ENCODE measurements around the gene CGB1.
"Not testable (repeated sequence)": the region's sequence is repeated elsewhere in the genome, so short reads cannot be mapped to it uniquely, and the experiment has no call there.

The CGB1 gene

GRCh38 chr19:49061445-49061844, 24.8 kb upstream of the CGB1 start:
- no peak for DNase-seq
- peaks cover 10% of the 10 kb centered on the region for H3K27me3 ChIP-seq
- H3K9me3 ChIP-seq, result no peaks in the 10 kb centered on the region
- no peak for TF ChIP-seq CTCF (IDR thresholded peaks at IDR 0.05; ENCODE audit: low read depth, low read length)
- no peaks in the 10 kb centered on the region for H3K36me3 ChIP-seq
- H3K4me3 ChIP-seq (ENCODE audit: low read depth, low read length), result no peak overlapping the region
- H3K4me1 ChIP-seq, result peaks cover 13% of the 10 kb centered on the region; the same call in 1 of the 2 replicates

GRCh38 chr19:49061000-49061399, 24.3 kb upstream of the CGB1 start:
- H3K4me1 ChIP-seq, result peaks cover 15% of the 10 kb centered on the region
- H3K9me3 ChIP-seq, result no peaks in the 10 kb centered on the region
- TF ChIP-seq CTCF (IDR thresholded peaks at IDR 0.05; ENCODE audit: low read depth, low read length), result no peak
- no peak for DNase-seq
- H3K36me3 ChIP-seq, result no peaks in the 10 kb centered on the region
- peaks cover 14% of the 10 kb centered on the region for H3K27me3 ChIP-seq
- H3K4me3 ChIP-seq (ENCODE audit: low read depth, low read length), result no peak overlapping the region

- Histone ChIP-seq H3K4me1 (peaks cover 12% of the 10 kb centered on the region), H3K36me3 (no peaks in the 10 kb centered on the region), H3K4me3 (ENCODE audit: low read depth, low read length) (no peak overlapping the region), H3K27me3 (peaks cover 16% of the 10 kb centered on the region), H3K9me3 (no peaks in the 10 kb centered on the region)
- no peak for DNase-seq
- TF ChIP-seq CTCF (IDR thresholded peaks at IDR 0.05; ENCODE audit: low read depth, low read length), result no peak
Measured at GRCh38 chr19:49059053-49059452, 22.4 kb upstream of the CGB1 start.

- peaks cover 16% of the 10 kb centered on the region for H3K27me3 ChIP-seq
- peak; percentile 64 for DNase-seq
- H3K9me3 ChIP-seq, result no peaks in the 10 kb centered on the region
Measured at GRCh38 chr19:49058562-49058961, 21.9 kb upstream of the CGB1 start.

GRCh38 chr19:49057636-49058234, 21.0 kb upstream of the CGB1 start, which contains the start of gene CGB7:
Gene CGB7 (minus strand): TSS chr19:49057749. CDS start chr19:49055375, 2,374 bp downstream.
- H3K27me3 ChIP-seq, result peaks cover 16% of the 10 kb centered on the region

More at GRCh38 chr19:49058562-49058961, 21.9 kb upstream of the CGB1 start:
- Histone ChIP-seq H3K4me1 (peaks cover 12% of the 10 kb centered on the region), H3K36me3 (no peaks in the 10 kb centered on the region), H3K4me3 (ENCODE audit: low read depth, low read length) (no peak overlapping the region)
- TF ChIP-seq CTCF (IDR thresholded peaks at IDR 0.05; ENCODE audit: low read depth, low read length), result no peak

GRCh38 chr19:49056902-49057596, 20.4 kb upstream of the CGB1 start:
- not testable (repeated sequence) for H3K9me3 ChIP-seq, H3K36me3 ChIP-seq, DNase-seq
- H3K4me1 ChIP-seq, result peaks cover 12% of the 10 kb centered on the region
- peaks cover 16% of the 10 kb centered on the region for H3K27me3 ChIP-seq
- peak overlapping the region; percentile 55 for H3K4me3 ChIP-seq (ENCODE audit: low read depth, low read length)

More at GRCh38 chr19:49057636-49058234, 21.0 kb upstream of the CGB1 start, which contains the start of gene CGB7:
- H3K36me3 ChIP-seq, result no peaks in the 10 kb centered on the region
- peak; percentile 77 for DNase-seq
- H3K4me1 ChIP-seq, result peaks cover 12% of the 10 kb centered on the region
- no peak for TF ChIP-seq CTCF (IDR thresholded peaks at IDR 0.05; ENCODE audit: low read depth, low read length)
- H3K4me3 ChIP-seq (ENCODE audit: low read depth, low read length), result peak within 1 kb of the TSS; percentile 55
- H3K9me3 ChIP-seq, result no peaks in the 10 kb centered on the region
